Nephron (organoid): Measurements from ENCODE around the gene IGFBP6.

Experiments
- H3K27ac Mint-ChIP-seq, 3 experiments: 2 replicates each; pipeline ENCODE4 v1.8.0; 2020; ENCODE audit warnings: mixed read lengths in 3 of 3, mild to moderate bottlenecking in 2 of 3, moderate library complexity in 1 of 3
- H3K27me3 Mint-ChIP-seq: 2 replicates; pipeline ENCODE4 v1.8.0; 2021; ENCODE audit warnings: low read depth, mild to moderate bottlenecking, moderate library complexity, mixed read lengths
- H3K36me3 Mint-ChIP-seq: 2 replicates; pipeline ENCODE4 v1.8.0; 2020; ENCODE audit warnings: low read depth, mixed read lengths
- H3K4me1 Mint-ChIP-seq: 2 replicates; pipeline ENCODE4 v1.8.0; 2020; ENCODE audit warnings: mixed read lengths
- H3K4me3 Mint-ChIP-seq, 3 experiments: 2 replicates each; pipeline ENCODE4 v1.8.0; 2020; ENCODE audit warnings: mild to moderate bottlenecking in 3 of 3, mixed read lengths in 3 of 3, moderate library complexity in 2 of 3
- H3K9me3 Mint-ChIP-seq: 2 replicates; pipeline ENCODE4 v1.8.0; 2020; ENCODE audit warnings: mixed read lengths
- CTCF ChIP-seq, 3 experiments: fragments of 200-600 bp; sonication (generic); IDR thresholded peaks; one replicate each; pipeline ENCODE4 v1.5.0; 2021; ENCODE audit warnings: antibody characterized with exemption in 3 of 3; ENCODE audit not compliant: unreplicated experiment in 3 of 3

Gene IGFBP6

GRCh38 chr12:53067074-53067992 is 30.1 kb upstream of the IGFBP6 start:
- peaks cover 82% of the 10 kb centered on the region for H3K4me1 Mint-ChIP-seq
- no peak for TF ChIP-seq CTCF (IDR thresholded peaks at IDR 0.05; ENCODE audit: unreplicated experiment in 3 of 3)
- no peaks in the 10 kb centered on the region for H3K27me3 Mint-ChIP-seq
- H3K36me3 Mint-ChIP-seq: peaks cover 33% of the 10 kb centered on the region
- H3K9me3 Mint-ChIP-seq: no peaks in the 10 kb centered on the region
- H3K4me3 Mint-ChIP-seq: no peak overlapping the region
- H3K27ac Mint-ChIP-seq: peak overlapping the region; percentile 52 to 93 (median 73)

GRCh38 chr12:53067993-53068770 is 29.3 kb upstream of the IGFBP6 start:
- Mint-ChIP-seq H3K4me1 (peaks cover 88% of the 10 kb centered on the region), H3K27ac (peak overlapping the region in 2 of 3 experiments; percentile 61 to 93), H3K36me3 (peaks cover 39% of the 10 kb centered on the region), H3K9me3 (no peaks in the 10 kb centered on the region), H3K27me3 (no peaks in the 10 kb centered on the region), H3K4me3 (peak overlapping the region in 1 of 3 experiments; percentile 17)
- TF ChIP-seq CTCF (IDR thresholded peaks at IDR 0.05; ENCODE audit: unreplicated experiment in 3 of 3): no peak

GRCh38 chr12:53068811-53069585 is 28.5 kb upstream of the IGFBP6 start:
- peak overlapping the region; percentile 23 to 93 (median 61) for H3K27ac Mint-ChIP-seq
- H3K27me3 Mint-ChIP-seq: no peaks in the 10 kb centered on the region
- no peak for TF ChIP-seq CTCF (IDR thresholded peaks at IDR 0.05; ENCODE audit: unreplicated experiment in 3 of 3)
- H3K4me1 Mint-ChIP-seq: peaks cover 83% of the 10 kb centered on the region
- peak overlapping the region in 1 of 3 experiments; percentile 17 for H3K4me3 Mint-ChIP-seq
- peaks cover 35% of the 10 kb centered on the region for H3K36me3 Mint-ChIP-seq
- H3K9me3 Mint-ChIP-seq: no peaks in the 10 kb centered on the region

- Mint-ChIP-seq H3K27me3 (no peaks in the 10 kb centered on the region), H3K4me3 (no peak overlapping the region), H3K9me3 (no peaks in the 10 kb centered on the region), H3K36me3 (peaks cover 35% of the 10 kb centered on the region), H3K27ac (peak overlapping the region in 2 of 3 experiments; percentile 77 to 93), H3K4me1 (peaks cover 83% of the 10 kb centered on the region)
- no peak for TF ChIP-seq CTCF (IDR thresholded peaks at IDR 0.05; ENCODE audit: unreplicated experiment in 3 of 3)
These were observed 27.7 kb upstream of the IGFBP6 start for GRCh38 chr12:53069621-53070410.

GRCh38 chr12:53070877-53071492 is 26.5 kb upstream of the IGFBP6 start:
- Mint-ChIP-seq H3K9me3 (no peaks in the 10 kb centered on the region), H3K36me3 (peaks cover 43% of the 10 kb centered on the region), H3K27me3 (no peaks in the 10 kb centered on the region), H3K27ac (peak overlapping the region; percentile 28 to 95 (median 93)), H3K4me1 (peaks cover 76% of the 10 kb centered on the region), H3K4me3 (no peak overlapping the region)
- TF ChIP-seq CTCF (IDR thresholded peaks at IDR 0.05; ENCODE audit: unreplicated experiment in 3 of 3): no peak
